HG02642 (cell line): ENCODE data around the gene LARP7.

Experiments used
- ATAC-seq: cut with Tn5 transposase; IDR thresholded peaks from one replicate; pipeline ENCODE4 v1.9.1; 2021; ENCODE audit warnings: mild to moderate bottlenecking; ENCODE audit not compliant: unreplicated experiment, poor library complexity

The LARP7 gene

GRCh38 chr4:112706840-112707207 is 69.9 kb downstream of the LARP7 start:
- ATAC-seq: no peak
